Lower leg skin (tissue), 4 donors: ENCODE data around the gene ARHGAP28. TPM values are rescaled to one million over a fixed set of nuclear protein-coding genes. Genes with fewer than 3 reads are reported as not detected.

ENCODE experiments used
- DNase-seq, 2 donors: peaks; one replicate each; pipeline ENCODE4 v3.0.0-alpha.2; 2019; ENCODE audit warnings: low spot score in 2 of 2
- H3K4me3 ChIP-seq: fragments of 200-600 bp; sonication (generic); 2 replicates; pipeline ENCODE4 v1.5.1; 2017; ENCODE audit warnings: mild to moderate bottlenecking, low read depth; ENCODE audit not compliant: poor library complexity, severe bottlenecking
- CTCF ChIP-seq, 3 donors: fragments of 450-650 bp; IDR thresholded peaks; one replicate each; pipeline ENCODE4 v1.5.1; 2016; ENCODE audit warnings: antibody characterized with exemption in 3 of 3, mild to moderate bottlenecking in 3 of 3, moderate library complexity in 2 of 3
- POLR2A ChIP-seq, 2 donors: fragments of 450-650 bp; IDR thresholded peaks; one replicate each; pipeline ENCODE4 v1.6.1; 2016 to 2017; ENCODE audit warnings: antibody characterized with exemption in 2 of 2, mild to moderate bottlenecking in 1 of 2, moderate library complexity in 1 of 2
- WGBS, 2 donors: methylation state at CpG; one replicate each; pipeline ENCODE4 v1.1.5; 2018; 5-methylcytosine and 5-hydroxymethylcytosine counted together
- intact Hi-C: fragments of 100-400 bp; cut with DNase I; formaldehyde crosslinking; loops from one replicate; pipeline ENCODE4 v1.15.0; 2023; ENCODE audit warnings: low total_unique reads
- total RNA-seq, 4 donors: library from RNA; depleted of rRNA; stranded (reverse); fragments of >200 nt; gene quantifications; one replicate each; pipeline ENCODE4 v1.1.0, GENCODE V29; 2016

The ARHGAP28 gene
- total RNA-seq, 4 donors from 2014 or later, result 1.4 to 5.9 (median 2.8) TPM

GRCh38 chr18:6750411-6750810 is 20.9 kb downstream of the ARHGAP28 start:
- TF ChIP-seq CTCF (IDR thresholded peaks at IDR 0.05), result no peak
- TF ChIP-seq POLR2A (IDR thresholded peaks at IDR 0.05), result no peak
- no peak overlapping the region for H3K4me3 ChIP-seq
- DNase-seq, result no peak
- intact Hi-C loops, result no loop called here
- WGBS, 2 donors, result 76 to 83% methylated on average over 1 of the region's 1 CpG

- 64 to 67% methylated on average over 2 of the region's 2 CpGs for WGBS, 2 donors
- intact Hi-C loops, result no loop called here
Measured at GRCh38 chr18:6751222-6751621, 21.7 kb downstream of the ARHGAP28 start.

GRCh38 chr18:6752202-6752860 is 22.8 kb downstream of the ARHGAP28 start:
- no peak for TF ChIP-seq POLR2A (IDR thresholded peaks at IDR 0.05)
- TF ChIP-seq CTCF (IDR thresholded peaks at IDR 0.05), result no peak
- intact Hi-C loops, result no loop called here

More at GRCh38 chr18:6751222-6751621, 21.7 kb downstream of the ARHGAP28 start:
- no peak for TF ChIP-seq POLR2A (IDR thresholded peaks at IDR 0.05)
- TF ChIP-seq CTCF (IDR thresholded peaks at IDR 0.05), result no peak
- DNase-seq, result no peak
- H3K4me3 ChIP-seq, result no peak overlapping the region

GRCh38 chr18:6755107-6755506 is 25.6 kb downstream of the ARHGAP28 start:
- TF ChIP-seq CTCF (IDR thresholded peaks at IDR 0.05) (no peak), POLR2A (IDR thresholded peaks at IDR 0.05) (no peak)
- H3K4me3 ChIP-seq, result no peak overlapping the region
- DNase-seq, result no peak
- intact Hi-C loops, result no loop called here
- 66 to 68% methylated on average over 5 of the region's 5 CpGs for WGBS, 2 donors

More at GRCh38 chr18:6752202-6752860, 22.8 kb downstream of the ARHGAP28 start:
- no peak overlapping the region for H3K4me3 ChIP-seq
- WGBS, 2 donors, result 48 to 54% methylated on average over 6 of the region's 6 CpGs
- no peak for DNase-seq

- DNase-seq, result no peak
- intact Hi-C loops, result no loop called here
- TF ChIP-seq CTCF (IDR thresholded peaks at IDR 0.05) (no peak), POLR2A (IDR thresholded peaks at IDR 0.05) (no peak)
- H3K4me3 ChIP-seq, result no peak overlapping the region
- 68 to 83% methylated on average over 4 of the region's 4 CpGs for WGBS, 2 donors
Measured at GRCh38 chr18:6757931-6758330, 28.4 kb downstream of the ARHGAP28 start.

- intact Hi-C loops, result no loop called here
- TF ChIP-seq POLR2A (IDR thresholded peaks at IDR 0.05) (no peak), CTCF (IDR thresholded peaks at IDR 0.05) (no peak)
- DNase-seq, result no peak
- H3K4me3 ChIP-seq, result no peak overlapping the region
- WGBS, 2 donors, result 46 to 87% methylated on average over 2 of the region's 2 CpGs
Measured at GRCh38 chr18:6759579-6759978, 30.1 kb downstream of the ARHGAP28 start.
